GM12878 (cell line): Measurements from ENCODE around the gene ITGA6. TPM values are rescaled to one million over a fixed set of nuclear protein-coding genes. Genes with fewer than 3 reads are reported as not detected.

Experiments used
- ATAC-seq: fragments of 200-7000 bp; cut with Tn5 transposase; 3 replicates; pipeline ENCODE4 v1.9.1; 2020; ENCODE audit warnings: mild to moderate bottlenecking, moderate library complexity
- BruUV-seq: library from RNA; stranded (reverse); fragments of 400-500 nt; replicated peaks from 2 replicates; lab custom pipeline; 2021; lab: Mats Ljungman, UMichigan
- CTCF ChIA-PET: fragments of 300-600 bp; sonication (Branson Sonifier 250); formaldehyde crosslinking; extraction: SDS; loops from one replicate; lab custom pipeline; 2021; ENCODE audit warnings: inconsistent platforms; lab: Yijun Ruan, JAX
- POLR2A ChIA-PET: fragments of 350-600 bp; formaldehyde crosslinking; extraction: SDS; loops from one replicate; lab custom pipeline; 2021; ENCODE audit warnings: inconsistent platforms; lab: Charles Lee
- RAD21 ChIA-PET: fragments of 300-600 bp; sonication (Branson Sonifier 250); formaldehyde crosslinking; loops from one replicate; lab custom pipeline; 2023; ENCODE audit warnings: antibody characterized with exemption; ENCODE audit not compliant: unreplicated experiment; lab: Charles Lee
- SMC1A ChIA-PET: fragments of 300-600 bp; sonication (Branson Sonifier 250); formaldehyde crosslinking; loops from one replicate; lab custom pipeline; 2023; ENCODE audit not compliant: unreplicated experiment, uncharacterized antibody; lab: Charles Lee
- DNase-seq: peaks from one replicate; pipeline ENCODE4 v3.0.0-alpha.2; 2011; ENCODE audit warnings: low read depth, low spot score
- FAIRE-seq: peaks from 3 replicates; lab custom pipeline; 2011; peaks lifted over from hg19 to GRCh38; lab: Jason Lieb, UNC
- H2AFZ ChIP-seq: 2 replicates; pipeline ENCODE4 v1.6.0; 2011; ENCODE audit warnings: low read depth, low read length, control low read depth; ENCODE audit not compliant: control insufficient read depth
- H3K27ac ChIP-seq: 2 replicates; pipeline ENCODE4 v1.5.1; 2011; ENCODE audit warnings: control low read depth; ENCODE audit not compliant: control insufficient read depth, insufficient read depth
- H3K27me3 ChIP-seq, 2 experiments: replicated peaks in 1 of 2; 2 replicates each; pipeline versions ENCODE4 v1.6.0 to v1.6.1; 2011; ENCODE audit warnings: low read length in 1 of 2; ENCODE audit not compliant: control insufficient read depth in 2 of 2, insufficient read depth in 2 of 2
- H3K36me3 ChIP-seq, 2 experiments: 2 replicates each; pipeline ENCODE4 v1.5.1; 2011; ENCODE audit warnings: low read length in 1 of 2; ENCODE audit not compliant: control insufficient read depth in 2 of 2, insufficient read depth in 2 of 2
- H3K4me1 ChIP-seq: 2 replicates; pipeline ENCODE4 v1.6.1; 2011; ENCODE audit warnings: mild to moderate bottlenecking, low read length, moderate library complexity, mixed read lengths; ENCODE audit not compliant: control insufficient read depth, insufficient read depth
- H3K4me2 ChIP-seq: 2 replicates; pipeline ENCODE4 v1.6.0; 2011; ENCODE audit warnings: control low read depth; ENCODE audit not compliant: control insufficient read depth, insufficient read depth
- H3K4me3 ChIP-seq: fragments of 200-600 bp; sonication (generic); 2 replicates; pipeline ENCODE4 v1.5.1; 2016
- H3K79me2 ChIP-seq: 2 replicates; pipeline ENCODE4 v1.6.0; 2011; ENCODE audit warnings: low read length; ENCODE audit not compliant: control insufficient read depth, insufficient read depth
- H3K9ac ChIP-seq: 2 replicates; pipeline ENCODE4 v1.8.0; 2011; ENCODE audit warnings: low read length, control low read depth, mixed read lengths; ENCODE audit not compliant: control insufficient read depth, insufficient read depth
- H3K9me3 ChIP-seq: replicated peaks from 3 replicates; pipeline ENCODE4 v1.5.1; 2011; ENCODE audit warnings: mild to moderate bottlenecking, low read length; ENCODE audit not compliant: control insufficient read depth, insufficient read depth
- H4K20me1 ChIP-seq: 2 replicates; pipeline ENCODE4 v1.6.0; 2011; ENCODE audit not compliant: control insufficient read depth, insufficient read depth
- CHD1 ChIP-seq: IDR thresholded peaks from 2 replicates; pipeline ENCODE4 v1.6.1; 2012; ENCODE audit warnings: low read depth, low read length, improper control_type of control experiment
- CHD2 ChIP-seq: IDR thresholded peaks from 2 replicates; pipeline ENCODE4 v1.6.1; 2011; ENCODE audit warnings: low read depth, low read length, improper control_type of control experiment, borderline replicate concordance
- E2F4 ChIP-seq: IDR thresholded peaks from 2 replicates; pipeline ENCODE4 v1.6.1; 2012; ENCODE audit warnings: low read depth, low read length, improper control_type of control experiment
- ESRRA ChIP-seq: IDR thresholded peaks from 2 replicates; pipeline ENCODE4 v1.6.1; 2012; ENCODE audit warnings: mild to moderate bottlenecking, low read length, improper control_type of control experiment
- HDAC6 ChIP-seq: fragments of 200-600 bp; sonication (generic); IDR thresholded peaks from one replicate; pipeline ENCODE4 v1.8.0; 2017; ENCODE audit warnings: antibody characterized with exemption; ENCODE audit not compliant: unreplicated experiment
- JUND ChIP-seq: IDR thresholded peaks from 2 replicates; pipeline ENCODE4 v1.6.1; 2012; ENCODE audit warnings: low read depth, mild to moderate bottlenecking, low read length, improper control_type of control experiment, moderate library complexity
- KDM1A ChIP-seq: fragments of 200-600 bp; sonication (generic); IDR thresholded peaks from 2 replicates; pipeline ENCODE4 v1.6.1; 2016; ENCODE audit warnings: borderline replicate concordance
- MXI1 ChIP-seq: fragments of 150-350 bp; IDR thresholded peaks from 2 replicates; pipeline ENCODE4 v1.6.1; 2011; ENCODE audit warnings: low read depth, mild to moderate bottlenecking, inconsistent platforms, low read length, improper control_type of control experiment
- NFXL1 ChIP-seq: fragments of 450-650 bp; IDR thresholded peaks from 2 replicates; pipeline ENCODE4 v1.6.1; 2017; ENCODE audit warnings: antibody characterized with exemption, mild to moderate bottlenecking, borderline replicate concordance
- NRF1 ChIP-seq: conservative IDR thresholded peaks from 2 replicates; pipeline ENCODE4 v1.6.1; 2011; ENCODE audit warnings: mild to moderate bottlenecking, low read depth, low read length, improper control_type of control experiment
- RFX5 ChIP-seq: IDR thresholded peaks from 2 replicates; pipeline ENCODE4 v1.6.1; 2011; ENCODE audit warnings: low read depth, low read length, improper control_type of control experiment
- SPI1 ChIP-seq: IDR thresholded peaks from 2 replicates; pipeline ENCODE4 v1.6.1; 2011; ENCODE audit warnings: low read depth, mild to moderate bottlenecking, low read length, moderate library complexity, borderline replicate concordance; ENCODE audit not compliant: insufficient read depth
- SREBF2 ChIP-seq: IDR thresholded peaks from 2 replicates; pipeline ENCODE4 v1.6.1; 2012; ENCODE audit warnings: mild to moderate bottlenecking, low read length
- TARDBP ChIP-seq: IDR thresholded peaks from 2 replicates; pipeline ENCODE4 v1.6.1; 2016; ENCODE audit warnings: borderline replicate concordance
- TCF7 ChIP-seq: IDR thresholded peaks from 2 replicates; pipeline ENCODE4 v1.6.1; 2014; ENCODE audit warnings: antibody characterized with exemption, borderline replicate concordance
- ZBED1 ChIP-seq: IDR thresholded peaks from 2 replicates; pipeline ENCODE4 v1.6.1; 2016; ENCODE audit warnings: borderline replicate concordance
- ZNF24 ChIP-seq: fragments of 450-650 bp; IDR thresholded peaks from 2 replicates; pipeline ENCODE4 v1.6.1; 2017; ENCODE audit warnings: antibody characterized with exemption, mild to moderate bottlenecking
- WGBS: methylation state at CpG from one replicate; pipeline ENCODE4 v1.1.6; 2016; ENCODE audit warnings: low lambda C conversion rate; ENCODE audit not compliant: insufficient replicate concordance, insufficient coverage; ENCODE audit errors: missing lambda C conversion rate; 5-methylcytosine and 5-hydroxymethylcytosine counted together
- in situ Hi-C: fragments of 300-500 bp; cut with MboI; formaldehyde crosslinking; loops from 9 replicates; pipeline ENCODE4 v1.14.3; 2018; ENCODE audit warnings: mixed read lengths
- intact Hi-C: fragments of 100-400 bp; cut with micrococcal nuclease; formaldehyde crosslinking; loops from one replicate; pipeline ENCODE4 v1.14.2; 2022; ENCODE audit not compliant: unreplicated experiment
- polyA plus RNA-seq, 11 experiments: library from polyadenylated mRNA; depleted of rRNA in 4 of 11; unstranded in 6 of 11; stranded (reverse) in 5 of 11; fragments of >200 nt; fragmentation: Nextera tagmentation in 4 of 11; fragmentation: Illumina TruSeq in 1 of 11; extraction: Ambion mirVana in 4 of 11; extraction: Trizol in 1 of 11; gene quantifications; 1 replicate in 1 of 11; 2 replicates in 10 of 11; pipeline versions ENCODE4 v1.2.1 to v1.2.3, GENCODE V29; 2011 to 2016; ENCODE audit warnings: inconsistent platforms in 2 of 11, missing spikeins in 2 of 11, low read depth in 1 of 11
- total RNA-seq, 4 experiments: library from RNA; depleted of rRNA in 3 of 4; stranded (reverse); fragments of >200 nt in 3 of 4; fragmentation: Illumina TruSeq in 1 of 4; extraction: Trizol in 1 of 4; gene quantifications; 2 replicates each; pipeline versions ENCODE4 v1.2.1 to v1.2.3, GENCODE V29; 2013 to 2021
- TF ChIP-seq, protein P1 (sequence below): fragments of 450-650 bp; IDR thresholded peaks from 2 replicates; pipeline ENCODE4 v1.6.1; 2018; ENCODE audit warnings: mild to moderate bottlenecking, low read depth, moderate library complexity; ENCODE audit not compliant: partially characterized antibody

Gene ITGA6
- total and polyA plus RNA-seq, 10 of the 15 experiments (the other 5 are each of a cell fraction or from before 2014, with no cell fraction given): 0.01 to 0.36 (median 0.14) TPM; not detected in 2

DNA sequence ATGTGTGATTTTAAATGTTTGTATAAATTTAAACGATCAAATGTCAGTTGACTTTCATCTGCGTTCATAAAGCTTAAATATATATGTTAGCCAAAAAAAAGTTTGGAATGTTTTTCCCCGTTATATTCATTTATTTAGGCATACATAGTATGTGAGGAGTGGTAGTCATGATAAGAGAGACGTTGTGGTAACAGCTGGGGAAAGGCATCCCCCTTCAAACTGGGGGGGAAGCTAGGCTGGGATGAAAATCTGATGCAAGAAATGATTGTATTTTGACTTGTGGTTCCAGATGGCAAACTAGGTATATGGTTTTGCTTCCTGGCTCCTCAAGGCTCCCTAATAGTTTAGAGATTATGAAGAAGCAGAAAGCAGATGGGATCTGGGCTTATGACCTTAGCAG is 30.1 kb downstream of the ITGA6 start (continued):
- TF ChIP-seq, protein P1, sequence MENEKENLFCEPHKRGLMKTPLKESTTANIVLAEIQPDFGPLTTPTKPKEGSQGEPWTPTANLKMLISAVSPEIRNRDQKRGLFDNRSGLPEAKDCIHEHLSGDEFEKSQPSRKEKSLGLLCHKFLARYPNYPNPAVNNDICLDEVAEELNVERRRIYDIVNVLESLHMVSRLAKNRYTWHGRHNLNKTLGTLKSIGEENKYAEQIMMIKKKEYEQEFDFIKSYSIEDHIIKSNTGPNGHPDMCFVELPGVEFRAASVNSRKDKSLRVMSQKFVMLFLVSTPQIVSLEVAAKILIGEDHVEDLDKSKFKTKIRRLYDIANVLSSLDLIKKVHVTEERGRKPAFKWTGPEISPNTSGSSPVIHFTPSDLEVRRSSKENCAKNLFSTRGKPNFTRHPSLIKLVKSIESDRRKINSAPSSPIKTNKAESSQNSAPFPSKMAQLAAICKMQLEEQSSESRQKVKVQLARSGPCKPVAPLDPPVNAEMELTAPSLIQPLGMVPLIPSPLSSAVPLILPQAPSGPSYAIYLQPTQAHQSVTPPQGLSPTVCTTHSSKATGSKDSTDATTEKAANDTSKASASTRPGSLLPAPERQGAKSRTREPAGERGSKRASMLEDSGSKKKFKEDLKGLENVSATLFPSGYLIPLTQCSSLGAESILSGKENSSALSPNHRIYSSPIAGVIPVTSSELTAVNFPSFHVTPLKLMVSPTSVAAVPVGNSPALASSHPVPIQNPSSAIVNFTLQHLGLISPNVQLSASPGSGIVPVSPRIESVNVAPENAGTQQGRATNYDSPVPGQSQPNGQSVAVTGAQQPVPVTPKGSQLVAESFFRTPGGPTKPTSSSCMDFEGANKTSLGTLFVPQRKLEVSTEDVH: no peak
- TF ChIP-seq ZBED1: no peak
- TF ChIP-seq MXI1: no peak
- TF ChIP-seq SREBF2: no peak
- no peak for TF ChIP-seq CHD2
- TF ChIP-seq TCF7: no peak

GRCh38 chr2:172458561-172459124 is 31.3 kb downstream of the ITGA6 start:
- intact Hi-C loops (no loop called here), in situ Hi-C loops (no loop called here)
- peaks cover 7% of the 10 kb centered on the region for H3K4me1 ChIP-seq
- H3K4me3 ChIP-seq: no peak overlapping the region
- FAIRE-seq: no peak
- SMC1A ChIA-PET: no interaction called here
- no peak overlapping the region for H3K4me2 ChIP-seq
- H3K9ac ChIP-seq: no peak overlapping the region
- no peak overlapping the region for H2AFZ ChIP-seq
- no peaks in the 10 kb centered on the region for H3K36me3 ChIP-seq
- no peak overlapping the region for H3K27ac ChIP-seq
- RAD21 ChIA-PET: no interaction called here
- H3K9me3 ChIP-seq: no peaks in the 10 kb centered on the region
- H3K27me3 ChIP-seq: peaks cover 0 to 8% of the 10 kb centered on the region in 2 experiments; a peak in 3 of 4 replicates
- WGBS: 0% methylated on average over 4 of the region's 4 CpGs
- H4K20me1 ChIP-seq: no peaks in the 10 kb centered on the region
- no TSS peak for BruUV-seq
- POLR2A ChIA-PET: no interaction called here
- no peak for DNase-seq
- CTCF ChIA-PET: interaction anchor here (0.9 to 1.3 kb wide), 2 partner anchors 8 to 13 kb away, joined by 3 read pairs; no protein-coding TSS in a partner anchor
- no peaks in the 10 kb centered on the region for H3K79me2 ChIP-seq
- no peak for ATAC-seq
- TF ChIP-seq KDM1A: no peak
- TF ChIP-seq CHD1: no peak
- no peak for TF ChIP-seq JUND
- no peak for TF ChIP-seq RFX5
- no peak for TF ChIP-seq E2F4
- no peak for TF ChIP-seq NFXL1
- TF ChIP-seq HDAC6: no peak
- no peak for TF ChIP-seq NRF1
- no peak for TF ChIP-seq SPI1
- TF ChIP-seq ZNF24: no peak
- no peak for TF ChIP-seq ESRRA
- no peak for TF ChIP-seq TARDBP
